ENCODE data around the gene NEU1. TPM values are rescaled to one million over a fixed set of nuclear protein-coding genes. Genes with fewer than 3 reads are reported as not detected.
"Not testable (repeated sequence)": the region's sequence is repeated elsewhere in the genome, so short reads cannot be mapped to it uniquely, and the experiment has no call there.

The NEU1 gene
- polyA plus RNA-seq, 1 of the 3 experiments (the other 2 are of a cell fraction) = 43.0 TPM

GRCh38 chr6:31868658-31868971 lies 6.0 kb upstream of the NEU1 start:
- CTCF ChIA-PET = interaction anchor here (0.6 kb wide), 1 partner anchor 77 kb away, joined by 3 read pairs; no protein-coding TSS in a partner anchor

GRCh38 chr6:31865205-31866118 lies 2.8 kb upstream of the NEU1 start:
- no peaks in the 10 kb centered on the region for H3K27me3 ChIP-seq (ENCODE audit: insufficient read depth)
- no peak overlapping the region for H3K4me2 ChIP-seq
- H3K27ac ChIP-seq (ENCODE audit: low read depth in 2 of 2, low read length in 1 of 2) = no peak overlapping the region
- TF ChIP-seq CHD2 (IDR thresholded peaks at IDR 0.05; ENCODE audit: low read length, partially characterized antibody) (no peak), RFX5 (IDR thresholded peaks at IDR 0.05; ENCODE audit: low read length) (no peak), TAF1 (IDR thresholded peaks at IDR 0.05; ENCODE audit: borderline replicate concordance, low read depth, low read length) (no peak), TEAD4 (IDR thresholded peaks at IDR 0.05; ENCODE audit: borderline replicate concordance, insufficient read depth) (no peak), EZH2phosphoT487 (IDR thresholded peaks at IDR 0.05; ENCODE audit: borderline replicate concordance, low read depth) (no peak), FOSL2 (IDR thresholded peaks at IDR 0.05; ENCODE audit: borderline replicate concordance, low read depth) (no peak), TCF12 (IDR thresholded peaks at IDR 0.05) (no peak)
- H3K9me2 ChIP-seq = no peaks in the 10 kb centered on the region
- no peak overlapping the region for H3K9ac ChIP-seq
- WGBS (ENCODE audit: low lambda C conversion rate) = 89% methylated on average over 21 of the region's 21 CpGs
- CTCF ChIA-PET = interaction anchor here (0.8 to 1.3 kb wide), 2 partner anchors 18 to 136 kb away, joined by 3 to 4 read pairs; partner anchors contain the start of gene DDAH2
- H3K79me2 ChIP-seq (ENCODE audit: insufficient read depth) = peaks cover 10% of the 10 kb centered on the region
- H3F3A ChIP-seq (replicated peaks; ENCODE audit: insufficient read depth) = peaks cover 15% of the 10 kb centered on the region
- H4K20me1 ChIP-seq (ENCODE audit: insufficient read depth) = no peaks in the 10 kb centered on the region
- H3K9me3 ChIP-seq = no peaks in the 10 kb centered on the region
- H3K4me1 ChIP-seq (ENCODE audit: control insufficient read depth in 1 of 2, insufficient read depth in 2 of 2, low read depth in 1 of 2, low read length in 1 of 2) = peaks cover 0 to 14% of the 10 kb centered on the region in 2 experiments; a peak in 1 of 4 replicates
- no peak for DNase-seq
- POLR2A ChIA-PET = interaction anchor here (1.5 kb wide), 1 partner anchor 30 kb away, joined by 4 read pairs; no protein-coding TSS in a partner anchor
- H3K36me3 ChIP-seq (replicated peaks in 1 of 2; ENCODE audit: control insufficient read depth in 1 of 2, insufficient read depth in 2 of 2, low read length in 1 of 2) = no peaks in the 10 kb centered on the region
- H3K4me3 ChIP-seq (ENCODE audit: low read depth in 2 of 2, low read length in 1 of 2) = no peak overlapping the region
- H2AFZ ChIP-seq (ENCODE audit: low read depth) = no peak overlapping the region

More at GRCh38 chr6:31868658-31868971, 6.0 kb upstream of the NEU1 start:
- 92% methylated on average over 1 of the region's 1 CpG for WGBS (ENCODE audit: low lambda C conversion rate)
- not testable (repeated sequence) for H3K4me2 ChIP-seq; H3K9me3 ChIP-seq; H3K4me3 ChIP-seq (ENCODE audit: low read depth in 2 of 2, low read length in 1 of 2); H3K27me3 ChIP-seq (ENCODE audit: insufficient read depth); H3K79me2 ChIP-seq (ENCODE audit: insufficient read depth); H3K27ac ChIP-seq (ENCODE audit: low read depth in 2 of 2, low read length in 1 of 2); H3K36me3 ChIP-seq (replicated peaks in 1 of 2; ENCODE audit: control insufficient read depth in 1 of 2, insufficient read depth in 2 of 2, low read length in 1 of 2); H3K9me2 ChIP-seq; H3K9ac ChIP-seq; H4K20me1 ChIP-seq (ENCODE audit: insufficient read depth); H2AFZ ChIP-seq (ENCODE audit: low read depth); H3F3A ChIP-seq (replicated peaks; ENCODE audit: insufficient read depth); DNase-seq
- POLR2A ChIA-PET = interaction anchor here (1.5 kb wide), 1 partner anchor 29 kb away, joined by 3 read pairs; the partner anchor contains the start of gene EHMT2
- peaks cover 0 to 11% of the 10 kb centered on the region in 2 experiments; a peak in 1 of 4 replicates for H3K4me1 ChIP-seq (ENCODE audit: control insufficient read depth in 1 of 2, insufficient read depth in 2 of 2, low read depth in 1 of 2, low read length in 1 of 2)

- TF ChIP-seq FOSL2 (IDR thresholded peaks at IDR 0.05; ENCODE audit: borderline replicate concordance, low read depth) (no peak), YY1 (IDR thresholded peaks at IDR 0.05; ENCODE audit: low read depth) (no peak), CTCF (IDR thresholded peaks at IDR 0.05) (no peak), IRF3 (IDR thresholded peaks at IDR 0.05; ENCODE audit: low read depth, low read length) (no peak), EZH2phosphoT487 (IDR thresholded peaks at IDR 0.05; ENCODE audit: borderline replicate concordance, low read depth) (no peak), RCOR1 (IDR thresholded peaks at IDR 0.05; ENCODE audit: low read length) (no peak), NRF1 (IDR thresholded peaks at IDR 0.05; ENCODE audit: low read depth, low read length) (no peak), USF1 (IDR thresholded peaks at IDR 0.05; ENCODE audit: borderline replicate concordance, low read depth) (no peak), NFIC (IDR thresholded peaks at IDR 0.05; ENCODE audit: borderline replicate concordance) (no peak), RXRA (IDR thresholded peaks at IDR 0.05; ENCODE audit: borderline replicate concordance, low read depth) (no peak), POLR2AphosphoS5 (IDR thresholded peaks at IDR 0.05; ENCODE audit: low read depth, low read length) (no peak), TCF12 (IDR thresholded peaks at IDR 0.05) (no peak)
- Histone ChIP-seq H2AFZ (ENCODE audit: low read depth) (no peak overlapping the region), H3K4me2 (no peak overlapping the region), H3F3A (replicated peaks; ENCODE audit: insufficient read depth) (peaks cover 15% of the 10 kb centered on the region), H3K36me3 (replicated peaks in 1 of 2; ENCODE audit: control insufficient read depth in 1 of 2, insufficient read depth in 2 of 2, low read length in 1 of 2) (peaks cover 1 to 2% of the 10 kb centered on the region in 2 experiments), H3K27ac (ENCODE audit: low read depth in 2 of 2, low read length in 1 of 2) (no peak overlapping the region), H3K9me2 (no peaks in the 10 kb centered on the region), H3K27me3 (ENCODE audit: insufficient read depth) (no peaks in the 10 kb centered on the region), H3K79me2 (ENCODE audit: insufficient read depth) (peaks cover 10% of the 10 kb centered on the region), H4K20me1 (ENCODE audit: insufficient read depth) (no peaks in the 10 kb centered on the region), H3K4me3 (ENCODE audit: low read depth in 2 of 2, low read length in 1 of 2) (no peak overlapping the region), H3K9ac (no peak overlapping the region), H3K4me1 (ENCODE audit: control insufficient read depth in 1 of 2, insufficient read depth in 2 of 2, low read depth in 1 of 2, low read length in 1 of 2) (peaks cover 0 to 14% of the 10 kb centered on the region in 2 experiments; a peak in 1 of 4 replicates), H3K9me3 (no peaks in the 10 kb centered on the region)
- no peak for DNase-seq
- ChIA-PET POLR2A (interaction anchor here (1.3 kb wide), 1 partner anchor 15 kb away, joined by 4 read pairs; no protein-coding TSS in a partner anchor), CTCF (interaction anchor here (0.8 to 2.7 kb wide), 10 partner anchors 15 to 1089 kb away, joined by 3 to 14 read pairs (median 4); partner anchors contain the start of genes DDAH2, LSM2 and LY6G5C)
- 89% methylated on average over 7 of the region's 8 CpGs for WGBS (ENCODE audit: low lambda C conversion rate)
These were observed 2.2 kb upstream of the NEU1 start for GRCh38 chr6:31864818-31865204.
